Measurements from ENCODE around the gene TMEM178A.
"Not testable (repeated sequence)": the region's sequence is repeated elsewhere in the genome, so short reads cannot be mapped to it uniquely, and the experiment has no call there.

The TMEM178A gene

DNA sequence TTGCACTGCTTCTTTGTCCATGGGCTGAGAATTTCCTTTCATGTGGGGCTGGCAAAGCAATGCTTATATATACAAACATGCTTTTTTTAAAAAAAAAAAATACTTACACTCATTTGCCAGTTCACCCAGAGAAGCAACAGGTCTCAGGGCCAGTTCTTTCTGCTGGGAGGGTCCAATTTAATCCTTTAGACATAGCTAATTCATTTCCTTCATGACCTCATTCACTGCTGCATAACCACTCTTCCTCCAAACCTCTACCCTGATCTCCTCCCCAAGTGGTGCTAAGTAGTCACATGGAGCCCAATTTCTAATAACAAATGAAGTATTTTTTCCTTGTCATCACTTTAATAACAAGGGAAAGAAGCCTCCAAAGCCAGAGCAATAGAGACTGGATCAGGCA lies 17.1 kb upstream of the TMEM178A start:
- no peak for ATAC-seq

GRCh38 chr2:39649511-39649910 lies 16.2 kb upstream of the TMEM178A start:
- no peak for ATAC-seq

GRCh38 chr2:39650468-39650867 lies 15.2 kb upstream of the TMEM178A start:
- ATAC-seq: no peak

DNA sequence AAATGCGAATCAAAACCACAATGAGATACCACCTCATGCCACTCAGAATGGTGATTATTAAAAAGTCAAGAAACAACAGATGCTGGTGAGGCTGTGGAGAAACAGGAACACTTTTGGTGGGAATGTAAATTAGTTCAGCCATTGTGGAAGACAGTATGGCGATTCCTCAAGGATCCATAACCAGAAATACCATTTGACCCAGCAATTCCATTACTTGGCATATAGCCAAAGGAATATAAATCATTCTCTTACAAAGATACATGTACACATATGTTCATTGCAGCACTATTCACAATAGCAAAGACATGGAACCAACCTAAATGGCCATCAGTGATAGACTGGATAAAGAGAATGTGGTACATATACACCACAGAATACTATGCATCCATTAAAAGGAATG lies 9.5 kb upstream of the TMEM178A start:
- ATAC-seq: not testable (repeated sequence)

GRCh38 chr2:39657287-39657937 lies 8.3 kb upstream of the TMEM178A start:
- no peak for ATAC-seq

- no peak for ATAC-seq
Observed at GRCh38 chr2:39658371-39658770, 7.3 kb upstream of the TMEM178A start.

DNA sequence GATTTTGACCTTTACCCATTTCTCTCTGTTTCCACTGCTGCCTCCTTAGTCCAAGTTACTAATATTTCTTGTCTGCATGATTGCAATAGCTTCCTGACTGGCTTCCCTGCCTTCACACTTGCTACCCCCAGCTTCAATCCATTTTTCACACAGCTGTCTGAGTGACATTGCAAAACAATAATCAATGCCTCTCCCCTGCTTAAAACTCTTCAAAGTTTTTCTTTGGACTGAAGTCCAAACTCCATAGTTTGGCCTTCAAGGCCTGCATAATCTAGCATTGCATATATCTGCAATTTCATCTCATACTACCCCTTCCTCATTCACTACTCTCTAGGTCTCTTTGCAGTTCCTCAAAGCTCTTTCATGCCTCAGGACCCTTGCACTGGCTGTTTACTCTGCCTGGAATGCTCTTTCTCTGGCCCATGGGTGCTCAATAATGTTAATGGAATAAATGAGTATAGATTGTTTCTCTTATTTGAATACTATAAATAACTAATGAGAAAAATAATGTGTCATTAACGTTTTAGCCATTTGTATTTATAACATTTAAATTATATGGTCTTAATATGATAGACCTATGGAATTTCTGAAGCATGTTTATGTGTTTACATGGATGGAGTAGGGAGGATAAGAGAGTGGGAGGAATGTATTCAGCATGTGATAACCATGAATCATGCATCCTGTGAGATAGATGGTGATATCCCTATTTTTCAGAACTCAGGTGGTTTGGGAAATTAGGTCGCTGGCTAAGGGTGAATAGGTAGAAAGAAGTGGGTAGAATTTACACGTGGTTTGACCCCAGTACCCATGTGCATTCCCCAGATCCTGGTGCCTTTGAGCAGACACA lies 5.7 kb upstream of the TMEM178A start:
- no peak for ATAC-seq

GRCh38 chr2:39660612-39661236 lies 5.0 kb upstream of the TMEM178A start:
- no peak for ATAC-seq

- ATAC-seq: no peak
Observed at GRCh38 chr2:39661826-39662225, 3.9 kb upstream of the TMEM178A start.

- ATAC-seq: no peak
Observed at GRCh38 chr2:39663187-39663930, 2.4 kb upstream of the TMEM178A start.

GRCh38 chr2:39664232-39664887 lies 1.4 kb upstream of the TMEM178A start:
- no peak for ATAC-seq

GRCh38 chr2:39664888-39665591 lies 677 bp upstream of the TMEM178A start:
- ATAC-seq: no peak

- no peak for ATAC-seq
Observed at GRCh38 chr2:39666491-39667101, 879 bp downstream of the TMEM178A start.

- ATAC-seq: no peak
Observed at GRCh38 chr2:39667104-39667885, 1.6 kb downstream of the TMEM178A start.

GRCh38 chr2:39667886-39668276 lies 2.2 kb downstream of the TMEM178A start:
- ATAC-seq: no peak

GRCh38 chr2:39668576-39669080 lies 2.9 kb downstream of the TMEM178A start:
- no peak for ATAC-seq

DNA sequence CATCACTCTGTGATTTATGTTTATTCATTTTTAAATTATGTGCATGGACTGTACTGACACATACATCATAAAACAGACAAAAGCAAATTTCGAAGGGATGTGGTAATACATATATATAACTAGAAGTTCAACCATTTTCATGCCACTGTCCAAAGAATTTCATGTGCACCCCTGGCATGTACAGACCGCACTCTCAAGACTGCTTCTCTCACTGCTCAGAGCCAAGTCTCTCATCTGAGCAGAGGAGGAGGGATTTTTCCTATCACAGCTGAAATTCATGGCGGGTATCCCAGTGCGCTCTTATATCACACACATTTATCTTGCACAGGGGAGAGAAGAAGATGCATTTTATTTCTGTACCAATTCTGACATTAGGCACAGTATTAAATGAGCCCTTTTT lies 5.9 kb downstream of the TMEM178A start:
- no peak for ATAC-seq

DNA sequence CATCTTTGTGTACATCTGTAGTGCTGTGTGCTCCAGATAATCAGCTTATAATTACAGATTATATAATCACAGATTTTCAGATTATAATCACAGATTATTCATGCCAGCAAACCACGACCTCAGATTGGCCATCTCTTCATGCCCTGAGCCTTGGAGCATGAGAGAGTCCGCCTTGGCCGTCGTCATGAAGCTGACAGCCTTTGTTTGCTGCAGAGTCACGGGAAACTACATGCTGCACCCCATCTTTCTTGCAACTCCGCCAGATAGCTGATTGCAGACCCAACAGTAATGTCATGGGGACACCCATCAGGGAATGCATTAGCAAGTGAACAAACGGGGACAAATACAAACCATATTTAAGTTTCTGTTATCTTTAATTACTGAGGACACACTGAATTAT lies 7.3 kb downstream of the TMEM178A start:
- no peak for ATAC-seq

GRCh38 chr2:39676342-39676741 lies 10.6 kb downstream of the TMEM178A start:
- no peak for ATAC-seq

- no peak for ATAC-seq
Observed at GRCh38 chr2:39678170-39678569, 12.5 kb downstream of the TMEM178A start.
